Embryonic facial prominence (tissue), 1 donor: Measurements from ENCODE around the gene NPTX1.

ENCODE experiments used
- DNase-seq: peaks from one replicate; pipeline ENCODE4 v3.0.0-alpha.2; 2016; ENCODE audit errors: extremely low spot score

The NPTX1 gene

GRCh38 chr17:80503921-80504320, 27.5 kb upstream of the NPTX1 start:
- no peak for DNase-seq

GRCh38 chr17:80503031-80503430, 26.6 kb upstream of the NPTX1 start:
- no peak for DNase-seq

GRCh38 chr17:80502578-80502877, 26.1 kb upstream of the NPTX1 start:
- no peak for DNase-seq

GRCh38 chr17:80501741-80502577, 25.6 kb upstream of the NPTX1 start:
- no peak for DNase-seq

- DNase-seq: no peak
These were observed 23.7 kb upstream of the NPTX1 start for GRCh38 chr17:80499961-80500665.

GRCh38 chr17:80499560-80499959, 23.2 kb upstream of the NPTX1 start:
- DNase-seq: no peak

GRCh38 chr17:80498920-80499410, 22.6 kb upstream of the NPTX1 start:
- no peak for DNase-seq

GRCh38 chr17:80498242-80498919, 22.0 kb upstream of the NPTX1 start:
- no peak for DNase-seq

- no peak for DNase-seq
These were observed 21.4 kb upstream of the NPTX1 start for GRCh38 chr17:80497726-80498241.

- DNase-seq: no peak
These were observed 18.1 kb upstream of the NPTX1 start for GRCh38 chr17:80494547-80494946.

- DNase-seq: no peak
These were observed 16.1 kb upstream of the NPTX1 start for GRCh38 chr17:80492343-80493136.

- DNase-seq: no peak
These were observed 15.3 kb upstream of the NPTX1 start for GRCh38 chr17:80491478-80492342.

GRCh38 chr17:80487511-80487910, 11.1 kb upstream of the NPTX1 start:
- DNase-seq: no peak

GRCh38 chr17:80486692-80487091, 10.3 kb upstream of the NPTX1 start:
- no peak for DNase-seq

- no peak for DNase-seq
These were observed 9.4 kb upstream of the NPTX1 start for GRCh38 chr17:80485846-80486245.

- no peak for DNase-seq
These were observed 6.3 kb upstream of the NPTX1 start for GRCh38 chr17:80482555-80483308.

GRCh38 chr17:80482058-80482318, 5.6 kb upstream of the NPTX1 start:
- no peak for DNase-seq

GRCh38 chr17:80481284-80482057, 5.1 kb upstream of the NPTX1 start:
- DNase-seq: no peak

GRCh38 chr17:80480248-80480647, 3.8 kb upstream of the NPTX1 start:
- DNase-seq: no peak

GRCh38 chr17:80479246-80479566, 2.8 kb upstream of the NPTX1 start:
- no peak for DNase-seq
